GM10266 (cell line): ENCODE data around the gene AURKA.
"Not testable (repeated sequence)": the region's sequence is repeated elsewhere in the genome, so short reads cannot be mapped to it uniquely, and the experiment has no call there.

Experiments used
- DNase-seq: peaks from one replicate; pipeline ENCODE4 v3.0.0; 2012; ENCODE audit errors: extremely low spot score
- CTCF ChIP-seq: IDR thresholded peaks from 2 replicates; pipeline ENCODE4 v1.5.1; 2012; ENCODE audit warnings: mild to moderate bottlenecking, low read depth; ENCODE audit not compliant: control insufficient read depth, insufficient read depth; ENCODE audit errors: missing control alignments

Gene AURKA

GRCh38 chr20:56417402-56417801 is 25.4 kb upstream of the AURKA start:
- TF ChIP-seq CTCF: no peak
- DNase-seq: no peak

DNA sequence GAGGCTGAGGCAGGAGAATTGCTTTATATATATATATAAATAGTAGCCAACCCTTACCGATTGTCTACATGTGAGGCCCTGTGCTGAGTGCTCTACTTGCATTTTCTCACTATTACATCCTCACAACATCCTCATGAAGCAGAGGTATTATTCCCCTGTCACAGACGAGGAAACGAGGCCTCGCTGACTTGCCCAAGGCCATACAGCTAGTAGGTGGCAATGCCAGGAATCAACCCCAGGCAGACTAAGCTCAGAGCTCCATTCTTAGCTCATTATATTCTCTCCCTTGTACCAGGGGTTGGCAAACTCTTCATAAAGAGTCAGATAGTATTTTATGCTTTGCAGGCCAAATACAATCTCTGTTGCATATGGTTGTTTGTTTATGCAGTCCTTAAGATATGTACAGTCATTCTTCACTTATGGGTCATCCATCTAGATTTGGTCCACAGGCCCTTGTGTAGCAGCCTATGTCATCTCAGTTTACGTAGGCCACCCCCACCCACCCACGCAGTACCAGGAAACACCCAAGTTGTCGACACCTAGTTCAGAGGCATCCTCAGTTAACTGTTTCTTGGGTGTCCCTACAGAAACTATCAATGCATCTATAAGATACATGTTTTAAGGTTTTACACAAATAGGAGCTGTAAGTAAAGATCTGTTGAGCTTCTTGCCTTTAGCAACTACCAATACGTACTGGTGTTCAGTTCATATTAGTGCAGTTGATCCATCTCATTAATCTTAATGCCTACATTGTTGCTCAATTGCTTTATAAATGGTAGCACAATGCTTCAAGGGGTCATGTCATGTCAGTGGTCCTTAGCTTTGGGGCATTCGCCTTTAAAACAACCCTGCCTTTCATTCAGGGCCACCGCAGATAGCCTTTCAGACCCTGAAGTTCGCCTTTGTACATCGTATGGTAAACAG is 23.1 kb upstream of the AURKA start:
- no peak for TF ChIP-seq CTCF
- DNase-seq: no peak

DNA sequence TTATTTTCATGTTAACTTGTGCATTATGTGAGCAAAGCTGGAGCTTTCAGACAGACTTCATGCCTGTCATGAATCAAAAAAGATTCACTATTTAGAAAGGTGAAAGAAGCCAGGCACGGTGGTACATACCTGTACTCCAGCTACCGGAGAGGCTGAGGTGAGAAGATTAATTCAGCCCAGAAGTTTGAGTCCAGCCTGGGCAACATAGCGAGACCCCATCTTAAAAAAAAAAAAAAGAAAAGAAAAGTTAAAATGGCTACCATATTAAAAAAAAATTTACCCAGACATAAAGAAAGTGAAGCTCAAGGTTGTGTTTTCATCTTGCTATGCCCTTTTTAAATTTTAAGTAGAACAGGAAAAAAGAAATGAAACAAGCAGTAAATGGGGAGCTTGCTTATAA is 20.9 kb upstream of the AURKA start:
- no peak for TF ChIP-seq CTCF

GRCh38 chr20:56412473-56412790 is 20.4 kb upstream of the AURKA start:
- DNase-seq: no peak
- TF ChIP-seq CTCF: no peak

More for the DNA sequence above, 20.9 kb upstream of the AURKA start:
- DNase-seq: no peak

DNA sequence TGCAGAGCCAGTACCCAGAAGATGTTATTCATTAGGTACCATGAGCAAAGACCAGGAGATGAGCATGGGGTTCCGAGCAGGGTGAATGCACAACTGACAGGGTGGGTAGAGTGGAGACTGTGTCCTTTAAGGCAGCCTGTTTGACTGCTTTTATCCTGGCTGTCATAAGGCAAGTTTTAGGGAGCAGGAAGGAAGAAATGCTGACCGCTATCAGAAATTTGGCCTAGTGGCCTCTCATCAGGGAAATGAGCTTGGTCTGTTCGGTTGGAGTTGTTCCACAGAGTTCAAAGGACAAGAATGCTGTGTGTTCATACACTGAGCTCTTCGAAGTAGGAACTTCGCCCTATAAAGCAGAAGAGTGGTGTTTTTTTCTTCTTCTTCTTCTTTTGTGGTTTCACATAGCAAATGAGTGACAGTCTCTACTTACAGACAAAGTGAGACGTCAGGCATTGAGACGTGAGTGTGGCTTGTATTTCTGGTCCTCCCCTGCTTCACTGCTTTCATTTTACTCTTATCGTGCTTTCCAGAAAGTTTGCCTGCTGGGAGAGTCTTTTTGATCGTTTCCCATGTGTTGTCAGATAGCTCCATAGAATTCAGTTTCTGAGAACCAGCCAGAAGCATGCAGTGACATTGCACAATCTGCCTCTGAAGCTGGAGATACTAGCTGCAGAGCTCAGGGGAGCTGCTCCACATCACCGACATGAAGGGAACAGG is 19.9 kb upstream of the AURKA start, which contains the start of gene CASS4:
Gene CASS4 (plus strand): TSS at position 502 of the 714 bp plus-strand sequence. CDS start 199 bp downstream, at position 701.
- no peak for TF ChIP-seq CTCF

DNA sequence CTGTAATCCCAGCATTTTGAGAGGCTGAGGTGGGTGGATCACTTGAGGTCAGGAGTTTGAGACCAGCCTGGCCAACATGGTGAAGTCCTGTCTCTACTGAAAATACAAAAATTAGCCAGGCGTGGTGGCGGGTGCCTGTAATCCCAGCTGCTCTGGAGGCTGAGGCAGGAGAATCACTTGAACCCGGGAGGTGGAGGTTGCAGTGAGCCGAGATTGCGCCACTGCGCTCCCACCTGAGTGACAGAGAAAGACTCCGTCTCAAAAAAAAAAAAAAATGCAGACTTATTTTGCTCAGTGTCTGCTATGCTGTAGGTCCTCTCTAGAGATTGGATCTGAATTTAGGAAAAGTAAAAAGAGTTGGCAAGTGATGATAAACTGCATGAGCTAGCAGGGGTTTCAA is 19.3 kb upstream of the AURKA start:
- not testable (repeated sequence) for DNase-seq

More for the DNA sequence above, 19.9 kb upstream of the AURKA start, which contains the start of gene CASS4:
- DNase-seq: no peak

GRCh38 chr20:56409956-56410355 is 17.9 kb upstream of the AURKA start:
- no peak for TF ChIP-seq CTCF
- no peak for DNase-seq

DNA sequence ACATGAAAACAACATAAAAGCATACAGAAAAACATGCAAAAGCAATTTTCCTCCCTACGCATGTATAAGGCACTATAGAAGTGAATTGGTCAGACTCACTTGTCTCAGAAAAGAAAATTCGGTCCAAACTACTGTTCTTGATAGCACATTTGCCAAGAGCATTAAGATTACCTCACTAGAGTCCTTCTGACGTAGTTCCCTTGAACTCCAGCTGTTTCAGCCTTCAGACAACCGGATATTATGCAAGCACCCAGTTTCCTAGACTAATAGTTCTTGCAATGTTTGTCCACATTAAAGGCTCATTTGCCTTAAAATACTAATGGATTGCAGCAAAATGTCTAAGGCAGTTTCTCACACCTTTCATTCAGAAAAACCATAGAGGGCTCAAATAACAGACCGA is 17.5 kb upstream of the AURKA start:
- no peak for TF ChIP-seq CTCF
- DNase-seq: no peak
